K562 (cell line): ENCODE data around the gene TXNRD2.

ENCODE experiments used
- CREB3L1 ChIP-seq: fragments of 450-650 bp; IDR thresholded peaks from 2 replicates; pipeline ENCODE4 v1.6.1; 2014; ENCODE audit warnings: low read depth, mild to moderate bottlenecking, moderate library complexity, borderline replicate concordance
- CTCF ChIP-seq, 3 experiments: IDR thresholded peaks in 2 of 3; conservative IDR thresholded peaks in 1 of 3; 2 replicates each; pipeline ENCODE4 v1.5.1; 2011 to 2012; ENCODE audit warnings: low read length in 3 of 3, mild to moderate bottlenecking in 3 of 3, control low read depth in 2 of 3, improper control_type of control experiment in 1 of 3, inconsistent platforms in 1 of 3, low read depth in 1 of 3, mixed read lengths in 1 of 3, moderate library complexity in 1 of 3; ENCODE audit not compliant: insufficient read depth in 2 of 3
- ZZZ3 ChIP-seq: fragments of 450-650 bp; IDR thresholded peaks from 2 replicates; pipeline ENCODE4 v1.6.1; 2016; ENCODE audit warnings: antibody characterized with exemption, mild to moderate bottlenecking, moderate library complexity

GRCh38 chr22:19978748-19979147 lies 37.1 kb upstream of the TXNRD2 start:
- TF ChIP-seq ZZZ3 = no peak
- no peak for TF ChIP-seq CREB3L1
- no peak for TF ChIP-seq CTCF (IDR thresholded peaks at IDR 0.05 in 2 of 3, conservative IDR thresholded peaks at IDR 0.05 in 1 of 3; ENCODE audit: insufficient read depth in 2 of 3, low read depth in 1 of 3, low read length in 3 of 3)
